ENCODE results near the gene TSPAN7.

DNA sequence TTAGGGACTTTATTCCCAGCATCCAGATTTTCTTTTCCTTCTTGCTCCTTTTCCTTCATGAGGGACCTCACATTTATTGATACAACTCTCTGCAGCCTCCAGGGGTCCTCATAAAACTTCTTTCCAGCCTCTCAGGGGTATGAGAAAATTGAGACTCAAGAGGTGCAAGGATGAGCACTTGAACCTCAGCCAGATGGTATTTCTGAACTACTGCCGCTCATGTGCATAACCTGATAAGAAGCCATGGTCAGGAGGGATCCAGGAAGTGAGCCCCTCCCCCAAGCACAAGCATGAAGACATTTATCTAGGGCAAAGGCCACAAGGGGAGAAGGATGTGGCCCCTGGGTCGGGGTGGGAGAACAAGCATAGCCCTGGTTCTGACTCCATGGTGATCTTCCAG is 73.3 kb downstream of the TSPAN7 start:
- TF ChIP-seq EZH2 (IDR thresholded peaks at IDR 0.05; ENCODE audit: low read length, missing control alignments), result no peak
- TF ChIP-seq, protein P1, sequence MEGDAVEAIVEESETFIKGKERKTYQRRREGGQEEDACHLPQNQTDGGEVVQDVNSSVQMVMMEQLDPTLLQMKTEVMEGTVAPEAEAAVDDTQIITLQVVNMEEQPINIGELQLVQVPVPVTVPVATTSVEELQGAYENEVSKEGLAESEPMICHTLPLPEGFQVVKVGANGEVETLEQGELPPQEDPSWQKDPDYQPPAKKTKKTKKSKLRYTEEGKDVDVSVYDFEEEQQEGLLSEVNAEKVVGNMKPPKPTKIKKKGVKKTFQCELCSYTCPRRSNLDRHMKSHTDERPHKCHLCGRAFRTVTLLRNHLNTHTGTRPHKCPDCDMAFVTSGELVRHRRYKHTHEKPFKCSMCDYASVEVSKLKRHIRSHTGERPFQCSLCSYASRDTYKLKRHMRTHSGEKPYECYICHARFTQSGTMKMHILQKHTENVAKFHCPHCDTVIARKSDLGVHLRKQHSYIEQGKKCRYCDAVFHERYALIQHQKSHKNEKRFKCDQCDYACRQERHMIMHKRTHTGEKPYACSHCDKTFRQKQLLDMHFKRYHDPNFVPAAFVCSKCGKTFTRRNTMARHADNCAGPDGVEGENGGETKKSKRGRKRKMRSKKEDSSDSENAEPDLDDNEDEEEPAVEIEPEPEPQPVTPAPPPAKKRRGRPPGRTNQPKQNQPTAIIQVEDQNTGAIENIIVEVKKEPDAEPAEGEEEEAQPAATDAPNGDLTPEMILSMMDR (conservative IDR thresholded peaks at IDR 0.05 in 1 of 2, IDR thresholded peaks at IDR 0.05 in 1 of 2; ENCODE audit: low read depth in 1 of 2, low read length in 2 of 2), result no peak
